Measurements from ENCODE around the gene ADAMTS6.
"Not testable (repeated sequence)": the region's sequence is repeated elsewhere in the genome, so short reads cannot be mapped to it uniquely, and the experiment has no call there.

ADAMTS6 gene

DNA sequence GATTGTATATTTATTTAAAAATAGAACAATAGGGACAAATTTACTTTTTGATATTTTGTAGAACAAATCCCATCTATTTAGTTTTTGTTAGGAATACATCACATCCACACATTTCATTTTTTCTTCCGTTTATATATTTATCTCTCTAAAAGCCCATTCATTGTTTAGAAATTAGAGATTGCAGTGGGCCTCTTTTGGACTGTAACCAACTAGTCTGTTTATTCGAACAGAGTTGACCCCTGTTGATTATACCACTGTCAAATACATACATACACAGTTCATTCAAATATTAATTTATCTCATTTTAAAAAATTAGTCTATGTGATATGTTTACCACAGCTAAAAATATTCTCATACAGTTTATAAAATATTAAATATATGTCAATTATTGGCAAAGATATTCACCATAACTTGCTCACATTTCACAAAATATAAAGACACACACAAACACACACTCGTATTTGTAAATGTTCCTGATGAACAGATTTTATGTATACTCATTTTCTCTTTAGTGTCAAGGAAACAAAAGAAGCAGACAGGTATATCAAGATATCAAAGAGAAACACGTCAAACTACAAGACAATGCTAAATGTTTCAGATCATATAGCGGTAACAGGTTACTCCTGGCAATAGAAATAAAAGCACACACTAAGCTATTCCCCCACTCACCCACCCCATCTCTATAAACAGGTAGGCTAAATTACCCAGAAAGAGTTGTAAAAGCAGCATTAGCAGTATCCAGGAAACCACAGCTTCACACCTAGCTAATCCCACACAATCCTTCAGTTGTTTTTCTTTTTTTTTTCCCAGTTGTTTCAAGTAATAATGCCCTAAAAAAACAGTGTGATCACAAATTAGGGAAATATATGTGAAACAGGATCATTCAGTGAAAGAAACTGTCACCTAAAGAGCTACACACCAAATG, 283.9 kb downstream of the ADAMTS6 start:
- DNase-seq (ENCODE audit: low spot score): no peak

DNA sequence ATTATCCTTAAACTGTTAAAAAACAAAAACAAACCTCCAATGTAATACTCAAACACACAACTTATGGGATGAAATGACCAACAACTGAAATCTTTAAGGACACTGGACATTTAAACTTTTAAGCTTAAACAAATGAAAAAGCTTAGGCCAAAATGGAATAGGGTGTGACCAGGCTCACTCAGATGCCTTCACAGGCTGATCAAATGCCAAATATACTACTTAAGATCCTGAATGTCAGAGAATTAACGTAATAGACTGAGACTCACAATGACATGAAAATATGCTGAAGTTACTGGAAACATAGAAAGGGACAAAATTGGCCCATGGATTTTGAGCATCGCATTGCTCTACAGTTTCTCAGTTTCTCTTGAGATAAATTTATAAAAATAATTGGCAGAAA, 286.8 kb downstream of the ADAMTS6 start:
- DNase-seq (ENCODE audit: low spot score): no peak

DNA sequence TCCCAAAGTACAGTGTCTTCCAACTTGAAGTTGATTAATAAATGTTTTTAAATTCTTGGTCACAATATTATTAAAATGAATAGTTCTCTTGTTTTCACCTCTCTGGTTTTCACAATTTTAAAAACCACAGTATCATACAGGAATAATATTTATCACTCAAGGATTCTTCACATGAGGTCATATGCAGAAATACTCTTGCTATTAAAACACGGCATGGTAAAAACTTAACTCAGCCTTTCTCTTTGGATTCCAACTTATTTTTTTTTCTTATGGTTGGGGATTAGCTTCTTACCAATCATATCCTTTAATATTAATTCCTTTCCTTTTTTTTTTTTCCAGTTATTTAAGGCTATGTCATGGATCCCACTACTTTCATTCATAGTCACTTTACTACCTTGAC, 289.4 kb downstream of the ADAMTS6 start:
- DNase-seq (ENCODE audit: low spot score): no peak

DNA sequence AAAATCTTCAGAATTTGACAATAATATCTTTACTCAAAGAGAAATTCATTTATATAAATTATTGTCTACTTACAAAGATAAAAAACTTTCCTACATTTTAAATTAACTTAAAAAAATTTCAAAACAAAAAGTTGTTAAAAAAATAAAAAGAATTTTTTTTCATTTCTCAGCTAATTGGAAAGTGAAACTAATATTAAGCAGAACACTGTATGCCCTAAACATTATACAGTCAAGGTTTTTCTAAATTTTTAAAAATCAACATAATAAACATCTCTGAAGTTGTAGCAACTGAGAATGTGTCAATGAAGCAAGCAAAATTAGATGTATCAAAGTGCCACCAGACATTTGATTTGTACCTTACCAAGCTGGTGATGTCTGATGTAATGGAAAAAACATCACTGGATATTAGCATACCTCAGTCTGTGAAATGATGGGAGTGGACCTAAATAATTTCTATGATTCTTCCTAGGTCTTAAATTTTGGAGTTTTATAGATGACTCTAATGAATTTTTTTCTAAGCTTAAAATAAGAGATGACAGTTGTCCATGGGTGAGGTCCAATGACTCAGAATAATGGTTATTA, 290.1 kb downstream of the ADAMTS6 start:
- no peak for DNase-seq (ENCODE audit: low spot score)

DNA sequence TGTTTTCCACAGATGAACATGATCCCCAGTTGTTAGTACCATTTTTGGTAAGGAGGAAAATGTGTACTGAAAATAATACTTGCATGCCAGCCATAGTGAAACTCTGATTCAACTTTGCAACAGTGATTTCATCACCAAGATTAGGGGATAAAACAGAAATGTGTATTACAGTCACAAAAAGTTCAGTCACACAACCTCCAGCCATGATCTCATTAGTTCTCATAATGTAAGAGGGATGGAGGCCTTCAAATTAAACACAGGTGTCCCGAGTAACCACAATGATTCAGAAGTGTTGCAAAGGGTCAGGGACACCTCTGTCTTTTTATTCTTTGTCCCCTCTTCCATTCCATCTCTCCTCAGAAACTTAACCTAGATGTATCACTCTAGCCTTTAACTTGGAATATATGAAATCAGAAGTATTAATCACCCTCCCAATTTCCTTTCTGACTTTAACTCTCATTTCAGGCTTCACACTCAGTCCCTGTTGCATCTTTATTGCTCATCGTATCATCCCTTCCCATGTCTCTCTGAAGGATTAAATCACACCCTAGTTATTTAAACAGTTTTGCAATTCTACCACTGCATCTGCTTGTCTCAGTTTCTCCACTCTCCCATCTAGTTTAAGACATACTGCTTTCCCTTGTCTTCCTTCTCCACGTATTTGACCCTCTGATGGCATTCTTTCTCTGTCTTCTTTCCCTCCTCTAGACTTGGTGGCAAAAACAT, 291.2 kb downstream of the ADAMTS6 start:
- DNase-seq (ENCODE audit: low spot score): no peak

DNA sequence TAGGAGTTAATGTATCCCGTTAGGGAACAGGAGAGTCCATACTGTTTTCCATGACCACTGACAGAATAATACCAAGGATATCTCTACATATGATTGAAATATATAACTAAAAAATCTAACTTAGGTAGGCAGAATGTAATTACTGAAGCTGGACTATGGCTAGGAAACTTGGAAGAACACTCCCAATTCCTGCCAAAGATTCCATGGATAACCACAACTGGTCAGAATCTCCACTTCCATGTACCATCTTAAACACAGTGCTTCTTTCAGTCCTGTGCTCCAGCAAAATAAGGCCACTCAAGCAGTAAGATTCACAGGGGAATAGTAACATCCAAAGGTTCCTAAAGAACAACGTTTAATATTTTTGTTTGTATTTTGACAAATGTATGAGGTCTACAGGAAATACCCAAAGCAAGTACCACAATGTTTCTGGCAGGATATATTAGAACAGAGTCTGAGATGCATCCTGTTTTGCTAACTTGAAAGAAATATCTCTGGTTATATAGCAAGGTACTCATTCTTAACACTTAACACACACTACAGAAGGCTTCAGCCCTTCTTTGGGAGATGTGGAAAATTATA, 295.0 kb downstream of the ADAMTS6 start:
- no peak for DNase-seq (ENCODE audit: low spot score)

DNA sequence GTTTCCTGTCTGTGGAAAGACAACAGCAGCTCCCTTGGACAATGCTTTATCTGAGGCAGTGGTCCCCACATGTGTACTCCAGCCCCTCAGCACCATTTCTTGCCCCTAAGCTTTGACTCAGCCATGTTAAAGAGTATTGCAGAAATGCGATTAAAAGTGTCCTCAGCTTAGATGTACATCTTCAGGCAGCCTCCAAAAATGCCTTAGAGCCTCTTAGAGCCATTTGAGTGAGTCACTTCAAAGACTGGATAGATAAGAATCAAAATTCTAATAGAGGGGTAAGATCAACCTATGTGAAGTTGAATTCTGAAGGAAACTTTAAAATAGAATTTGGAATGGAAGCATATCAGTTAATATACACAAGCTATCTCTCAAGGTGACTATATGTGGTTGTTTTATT, 296.3 kb downstream of the ADAMTS6 start:
- DNase-seq (ENCODE audit: low spot score): no peak

DNA sequence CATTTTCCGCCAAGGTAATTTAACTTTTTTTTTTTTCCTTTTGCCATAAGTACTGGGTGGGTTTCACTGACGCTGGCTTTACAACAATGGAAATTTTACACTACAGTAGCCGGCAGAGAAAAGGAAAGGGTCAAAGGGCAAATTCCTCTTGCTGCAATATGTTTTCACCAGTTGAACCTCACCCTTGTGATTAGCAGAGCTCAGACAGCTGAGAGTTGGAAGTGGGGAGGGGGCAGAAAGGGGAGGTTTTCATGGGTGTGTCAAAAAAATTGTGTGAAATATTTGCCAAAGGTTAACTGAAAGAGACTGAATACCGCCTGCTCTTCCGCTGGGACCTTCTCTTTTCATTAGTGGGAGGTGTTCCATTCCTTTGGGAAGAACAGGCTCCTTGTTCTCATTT, 296.9 kb downstream of the ADAMTS6 start:
- DNase-seq (ENCODE audit: low spot score): no peak

DNA sequence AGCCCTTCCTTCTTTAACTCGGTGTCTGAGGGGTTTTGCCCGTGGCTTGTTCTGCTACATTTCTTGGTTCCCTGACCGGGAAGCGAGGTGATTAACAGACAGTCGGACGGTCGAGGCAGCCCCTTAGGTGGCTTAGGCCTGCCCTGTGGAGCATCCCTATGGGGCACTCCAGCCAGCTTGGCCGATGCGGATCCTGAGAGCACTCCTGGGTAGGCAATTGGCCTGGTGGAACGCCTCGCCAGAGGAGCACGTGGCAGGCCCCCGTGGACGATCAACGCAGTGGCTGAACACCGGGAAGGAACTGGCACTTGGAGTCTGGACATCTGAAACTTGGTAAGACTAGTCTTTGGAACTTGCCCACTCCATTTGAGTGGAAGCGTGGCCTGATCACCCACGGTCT, 307.5 kb downstream of the ADAMTS6 start:
- not testable (repeated sequence) for DNase-seq (ENCODE audit: low spot score)

DNA sequence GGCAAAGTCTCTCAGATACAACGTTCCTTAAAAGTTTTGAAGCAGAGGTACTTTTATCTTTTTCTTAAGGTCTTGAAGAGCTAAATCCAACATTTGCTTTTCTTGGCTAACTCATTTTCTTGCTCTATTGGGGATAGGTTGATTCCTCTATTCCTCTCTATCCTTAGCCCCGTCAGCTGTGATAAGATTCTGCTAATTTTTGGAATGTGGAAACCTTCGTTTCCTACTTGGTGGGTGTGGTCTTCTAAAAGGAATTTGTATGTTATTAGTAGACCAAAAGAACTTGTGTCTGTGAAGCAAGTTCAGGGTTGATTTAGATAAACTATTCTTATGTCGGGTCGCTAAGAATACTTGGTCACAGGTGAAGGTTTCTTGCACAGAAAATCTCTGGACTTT, 308.6 kb downstream of the ADAMTS6 start:
- DNase-seq (ENCODE audit: low spot score): no peak

DNA sequence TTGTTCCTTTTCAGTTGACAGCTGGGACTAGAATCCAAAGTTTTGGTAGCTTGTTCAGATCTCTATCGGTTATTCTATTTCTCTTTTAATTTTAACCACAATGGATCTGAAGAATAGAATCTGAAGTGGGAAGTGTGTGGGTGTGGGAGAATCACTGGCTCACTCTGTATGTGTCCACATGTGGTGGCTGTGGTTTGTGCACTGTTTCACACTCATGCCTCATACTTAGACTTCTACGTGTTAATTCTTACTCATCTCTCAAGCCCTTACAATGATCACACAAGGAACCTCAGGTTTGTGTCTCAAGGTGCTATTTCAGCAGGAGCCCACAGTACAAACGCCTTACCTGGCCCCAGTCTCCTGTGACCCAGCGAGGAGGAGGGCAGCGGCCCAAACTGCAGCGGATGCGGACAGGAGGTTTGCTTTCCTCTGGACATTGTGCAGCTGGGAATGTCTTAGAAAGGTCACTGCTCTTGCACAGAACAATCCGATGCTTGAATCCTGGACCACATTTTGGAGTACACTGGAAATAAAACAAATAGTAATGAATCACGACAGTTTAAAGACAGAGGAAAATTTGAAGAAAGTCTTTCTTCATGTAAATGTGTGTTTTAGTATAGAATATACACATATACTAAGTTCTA, 309.1 kb downstream of the ADAMTS6 start:
- DNase-seq (ENCODE audit: low spot score): no peak

DNA sequence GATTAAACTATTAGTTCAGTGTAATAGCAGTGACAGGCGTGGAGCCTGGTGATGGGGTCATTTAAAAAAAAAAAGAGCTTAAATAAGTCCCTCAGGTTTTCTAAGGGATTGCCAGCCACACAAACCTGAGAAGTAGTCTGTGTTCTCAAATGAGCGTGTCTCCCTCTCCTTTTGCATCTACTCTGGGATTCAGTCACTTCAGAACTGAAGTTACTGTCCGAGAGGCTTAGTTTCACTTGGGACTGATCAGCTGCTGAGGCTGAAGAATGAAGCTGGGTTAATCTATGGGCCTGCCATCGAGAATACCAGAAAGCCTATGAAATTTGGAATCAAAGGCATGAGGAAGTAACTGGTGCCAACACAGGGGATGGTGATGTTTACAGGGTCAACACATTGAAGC, 310.1 kb downstream of the ADAMTS6 start:
- DNase-seq (ENCODE audit: low spot score): no peak

DNA sequence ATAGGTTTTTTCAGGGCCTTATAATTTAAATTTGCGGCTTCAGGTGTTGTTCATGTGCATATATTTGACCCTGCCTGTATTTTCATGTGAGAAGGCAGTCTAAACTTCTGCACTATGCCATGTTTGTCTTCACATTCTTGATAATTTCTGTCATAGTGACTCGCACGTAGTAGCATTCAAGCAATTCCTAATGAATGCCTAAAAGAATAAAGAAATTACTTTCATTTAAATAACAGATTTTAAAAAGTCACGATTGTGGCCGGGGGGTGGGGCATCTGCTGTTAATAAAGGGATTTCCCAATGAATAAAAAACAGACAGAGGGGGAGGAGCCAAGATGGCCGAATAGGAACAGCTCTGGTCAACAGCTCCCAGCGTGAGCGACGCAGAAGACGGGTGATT, 318.0 kb downstream of the ADAMTS6 start:
- no peak for DNase-seq (ENCODE audit: low spot score)

DNA sequence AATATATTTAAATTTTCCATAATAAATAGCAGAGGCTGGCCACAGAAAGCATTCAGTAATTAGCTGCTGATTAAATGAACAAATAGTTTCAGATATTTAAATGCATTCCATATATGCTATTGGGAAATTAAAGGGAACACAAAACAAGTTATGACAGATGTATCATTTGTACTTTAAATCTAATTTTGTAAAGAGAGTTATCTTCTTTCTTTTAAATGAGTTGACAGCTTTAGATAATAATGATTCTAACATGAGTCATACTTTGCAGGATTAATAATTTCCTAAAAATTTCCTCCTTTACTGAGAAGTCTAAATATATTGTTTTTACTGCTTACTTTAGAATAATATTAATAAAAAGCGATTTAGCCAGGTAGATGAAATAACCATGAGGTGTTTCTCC, 320.1 kb downstream of the ADAMTS6 start:
- DNase-seq (ENCODE audit: low spot score): no peak

DNA sequence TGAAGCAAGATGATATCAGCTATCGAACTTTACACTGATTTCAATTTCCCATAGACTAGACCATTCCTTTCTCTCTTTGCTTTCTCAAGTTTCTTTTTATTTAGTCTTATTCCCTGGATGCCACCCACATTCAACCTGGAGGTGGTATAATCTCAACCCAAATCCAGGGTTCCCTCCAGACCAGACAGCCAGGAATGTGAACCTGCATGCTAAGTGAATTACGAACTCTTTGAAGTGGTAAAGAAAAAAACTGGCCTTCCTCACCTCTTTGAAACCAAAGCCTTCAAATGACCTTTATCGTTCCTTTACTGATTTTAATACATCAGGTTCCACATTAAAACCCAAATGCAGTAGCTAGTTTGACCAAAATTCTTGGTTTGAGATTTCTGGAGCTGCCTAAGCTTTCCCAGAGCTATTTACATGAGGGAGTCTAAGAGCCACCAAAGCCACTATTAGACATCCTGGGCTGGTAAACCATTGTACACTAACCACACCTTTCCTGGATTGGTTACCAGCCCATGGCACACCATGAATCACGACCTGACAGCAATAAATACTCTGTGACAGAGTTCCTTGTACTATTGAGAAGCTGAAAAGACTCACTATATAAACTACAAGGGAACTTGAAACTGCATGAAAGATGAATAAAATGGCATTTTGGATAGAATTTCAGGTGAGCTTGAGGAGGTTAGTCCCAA, 323.7 kb downstream of the ADAMTS6 start:
- no peak for DNase-seq (ENCODE audit: low spot score)

DNA sequence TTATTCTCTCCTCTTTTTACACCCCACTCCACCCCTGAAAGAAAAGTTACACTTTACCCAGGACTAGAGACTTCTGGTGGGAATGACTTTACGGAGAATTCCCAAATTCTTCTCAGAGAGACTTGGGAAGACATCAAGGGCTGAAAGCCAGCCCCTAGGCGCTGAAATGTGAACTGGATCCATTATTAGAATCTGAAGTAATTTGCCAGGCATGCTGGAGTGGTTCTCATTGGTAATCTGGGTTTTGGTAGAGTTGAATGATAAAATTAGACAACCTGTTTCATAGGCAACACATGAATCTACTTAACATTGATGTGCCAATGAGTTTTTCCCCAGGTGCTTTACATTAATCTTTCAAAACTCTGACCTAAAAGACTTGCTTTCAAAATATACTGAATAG, 324.8 kb downstream of the ADAMTS6 start:
- no peak for DNase-seq (ENCODE audit: low spot score)

DNA sequence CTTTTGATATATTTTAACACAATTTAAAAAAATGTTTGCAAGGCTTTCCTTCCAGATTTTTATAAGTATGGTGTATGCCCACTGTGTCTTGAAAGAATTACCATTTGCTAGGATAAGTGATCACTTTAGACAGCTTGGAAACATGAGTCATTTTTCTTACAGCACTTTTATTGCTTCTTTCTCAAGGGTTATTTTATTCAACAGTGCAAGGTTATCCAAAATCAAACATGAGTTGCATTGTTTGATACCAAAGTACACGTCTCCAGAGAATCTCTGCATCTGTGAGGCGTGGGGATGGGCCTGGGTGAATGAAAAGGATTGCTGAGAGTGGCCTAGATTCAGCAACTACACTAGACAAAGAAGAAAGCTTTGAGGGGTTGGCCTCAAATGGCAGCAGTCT, 329.6 kb downstream of the ADAMTS6 start:
- no peak for DNase-seq (ENCODE audit: low spot score)

DNA sequence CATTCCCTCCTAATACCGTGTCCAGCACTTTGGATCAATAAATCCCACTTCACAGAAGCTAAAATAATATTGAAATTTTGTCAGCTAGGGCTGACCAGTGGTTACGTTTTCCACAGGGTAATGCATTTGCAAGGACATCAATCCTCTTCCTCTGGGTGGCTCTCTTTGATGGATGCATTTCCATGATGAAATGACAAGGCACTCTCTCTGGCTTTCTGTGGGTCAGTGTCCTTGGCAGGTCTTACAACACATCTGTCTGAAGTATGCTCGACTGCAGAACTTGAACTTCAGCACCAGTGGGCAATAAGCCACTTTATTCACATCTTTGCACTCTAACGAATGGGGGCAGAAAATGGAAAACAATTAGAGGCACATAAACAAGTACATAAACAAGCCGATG, 330.1 kb downstream of the ADAMTS6 start:
- no peak for DNase-seq (ENCODE audit: low spot score)

DNA sequence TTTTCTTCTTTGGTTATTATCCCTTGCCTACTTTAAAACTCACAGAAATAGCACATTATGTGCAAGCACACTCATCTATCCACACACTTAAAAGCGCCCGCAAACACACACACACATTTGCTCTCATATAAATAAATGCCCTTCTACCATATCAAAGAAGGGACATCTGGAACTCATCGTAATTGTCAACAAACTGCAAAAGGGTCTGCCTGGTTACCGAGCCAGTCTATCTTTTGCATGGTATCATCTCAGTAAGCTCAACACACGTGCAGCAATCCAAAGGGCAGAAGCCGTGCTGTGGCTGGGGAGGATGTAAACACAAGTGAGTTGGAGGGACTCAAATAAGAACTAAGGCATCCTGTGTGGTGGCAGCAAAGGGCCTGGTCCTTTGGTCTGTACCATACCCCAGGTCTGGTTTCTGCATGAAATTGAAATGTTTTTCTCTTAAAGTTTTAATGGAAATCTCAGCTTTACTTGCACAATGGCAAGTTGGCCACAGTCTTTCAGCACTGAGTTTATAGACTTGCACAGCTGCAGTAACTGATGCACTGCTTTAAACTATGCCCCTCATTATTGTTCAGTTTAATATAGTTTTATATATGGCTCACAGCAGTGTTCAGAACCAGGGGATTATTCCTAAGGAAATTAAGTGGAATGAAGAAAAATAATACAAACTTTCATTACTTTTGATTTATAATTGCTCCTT, 331.0 kb downstream of the ADAMTS6 start:
- no peak for DNase-seq (ENCODE audit: low spot score)

DNA sequence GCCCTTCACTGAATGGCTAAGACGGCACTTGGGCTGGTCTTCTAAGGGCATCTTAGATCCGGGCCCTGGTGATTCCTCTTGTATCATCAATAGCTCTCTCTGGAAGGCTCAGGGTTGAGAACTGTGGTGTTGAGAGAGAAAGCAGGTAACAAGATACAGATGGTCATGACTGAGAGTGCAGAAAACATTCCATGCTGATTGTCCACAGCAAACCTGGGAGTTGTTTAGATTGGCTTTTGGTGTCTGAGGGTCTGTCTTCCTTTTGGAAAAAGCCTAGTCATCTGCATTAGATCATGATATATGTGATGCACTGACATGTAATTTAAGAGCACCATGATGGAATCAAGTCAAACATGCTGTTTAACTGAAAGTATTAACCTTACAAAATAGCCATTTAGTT, 331.9 kb downstream of the ADAMTS6 start:
- no peak for DNase-seq (ENCODE audit: low spot score)
